GM18511 (cell line): ENCODE results near the gene WDR19.
"Not testable (repeated sequence)": the region's sequence is repeated elsewhere in the genome, so short reads cannot be mapped to it uniquely, and the experiment has no call there.

Experiments used
- ATAC-seq: cut with Tn5 transposase; IDR thresholded peaks from one replicate; pipeline ENCODE4 v1.9.1; 2021; ENCODE audit warnings: mild to moderate bottlenecking, moderate library complexity; ENCODE audit not compliant: unreplicated experiment

Gene WDR19

DNA sequence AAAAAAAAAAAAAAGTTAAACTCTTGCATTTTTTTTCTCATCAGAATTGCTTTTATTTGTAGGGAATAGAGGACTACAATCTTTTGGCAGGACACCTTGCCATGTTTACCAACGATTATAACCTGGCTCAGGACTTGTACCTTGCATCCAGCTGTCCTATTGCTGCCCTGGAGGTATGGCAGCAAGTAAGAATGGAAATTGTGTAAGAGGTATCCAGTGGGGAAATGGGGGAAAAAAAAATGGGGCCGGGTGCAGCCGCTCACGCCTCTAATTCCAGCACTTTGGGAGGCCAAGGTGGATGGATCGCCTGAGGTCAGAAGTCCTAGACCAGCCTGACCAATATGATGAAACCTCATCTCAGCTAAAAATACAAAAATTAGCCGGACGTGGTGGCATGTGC is 49.8 kb downstream of the WDR19 start:
- no peak for ATAC-seq

DNA sequence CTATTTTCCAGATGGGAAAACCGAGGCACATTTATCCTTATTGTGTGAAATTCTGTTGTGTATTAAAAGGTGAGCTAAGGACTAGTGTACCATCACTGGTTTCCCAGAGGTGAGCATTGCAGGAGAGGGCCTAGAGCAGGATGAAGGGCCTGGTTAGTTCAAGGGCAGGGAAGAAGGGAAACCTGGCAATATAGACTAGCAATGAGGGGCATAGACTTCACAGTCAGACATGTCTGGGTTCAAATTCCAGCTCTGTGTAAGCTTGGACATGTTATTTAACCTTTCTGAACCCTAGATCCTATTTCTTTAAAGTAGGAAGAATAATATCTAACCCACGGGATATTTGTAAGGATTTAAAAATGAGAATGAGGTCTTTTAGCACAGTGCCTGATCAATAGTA is 50.8 kb downstream of the WDR19 start:
- ATAC-seq: no peak

GRCh38 chr4:39233783-39234182 is 51.5 kb downstream of the WDR19 start:
- no peak for ATAC-seq

DNA sequence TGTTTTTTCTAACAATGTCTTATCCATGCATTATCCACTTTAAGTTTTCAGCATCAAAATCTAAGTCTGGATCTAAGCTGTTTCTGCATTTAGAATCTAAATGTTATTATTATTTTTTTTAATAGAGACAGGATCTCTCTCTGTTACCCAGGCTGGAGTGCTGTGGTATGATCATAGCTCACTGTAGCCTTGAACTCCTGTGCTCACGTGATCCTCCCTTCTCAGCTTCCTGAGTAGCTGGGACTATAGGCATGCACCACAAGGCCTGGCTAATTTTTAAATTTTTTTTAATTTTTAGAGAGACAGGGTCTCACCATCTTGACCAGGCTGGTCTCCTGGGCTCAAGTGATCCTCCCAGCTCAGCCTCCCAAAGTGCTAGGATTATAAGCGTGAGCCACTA is 52.7 kb downstream of the WDR19 start:
- no peak for ATAC-seq

GRCh38 chr4:39235696-39236095 is 53.4 kb downstream of the WDR19 start:
- no peak for ATAC-seq

DNA sequence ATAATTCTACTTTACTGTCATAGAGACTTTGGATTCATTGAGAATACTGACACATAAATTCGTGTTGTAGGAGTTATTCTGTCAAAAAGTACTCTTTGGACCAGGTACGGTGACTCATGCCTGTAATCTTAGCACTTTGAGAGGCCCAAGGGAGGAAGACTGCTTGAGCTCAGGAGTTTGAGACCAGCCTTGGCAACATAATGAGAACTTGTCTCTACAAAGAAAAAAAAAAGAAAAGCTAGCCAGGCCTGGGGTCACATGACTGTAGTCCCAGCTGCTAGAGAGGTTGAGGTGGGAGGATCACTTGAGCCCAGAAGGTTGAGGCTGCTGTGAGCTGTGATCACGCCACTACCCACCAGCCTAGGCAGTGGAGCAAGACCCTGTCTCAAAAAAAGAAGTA is 54.9 kb downstream of the WDR19 start:
- ATAC-seq: no peak

- ATAC-seq: no peak
Observed at GRCh38 chr4:39243462-39243861, 61.1 kb downstream of the WDR19 start.

DNA sequence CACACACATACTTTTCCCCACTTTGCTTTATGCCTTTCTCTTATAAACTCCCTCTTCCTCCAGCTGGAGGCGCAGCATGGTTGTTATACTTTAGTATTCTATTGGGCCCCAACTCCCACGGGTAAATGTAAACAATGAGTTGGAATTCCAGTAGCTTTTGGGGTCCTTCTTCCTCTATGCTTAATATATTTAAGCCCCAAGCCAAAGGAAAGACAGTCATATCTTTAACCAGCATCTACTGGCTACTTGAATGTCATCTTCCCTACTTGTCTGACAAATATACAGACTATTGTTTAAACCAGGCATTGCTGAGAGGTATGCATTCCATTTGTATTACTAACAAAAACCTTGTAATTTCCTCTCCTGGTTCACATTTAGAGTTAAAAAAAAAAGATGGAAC is 72.9 kb downstream of the WDR19 start:
- no peak for ATAC-seq

DNA sequence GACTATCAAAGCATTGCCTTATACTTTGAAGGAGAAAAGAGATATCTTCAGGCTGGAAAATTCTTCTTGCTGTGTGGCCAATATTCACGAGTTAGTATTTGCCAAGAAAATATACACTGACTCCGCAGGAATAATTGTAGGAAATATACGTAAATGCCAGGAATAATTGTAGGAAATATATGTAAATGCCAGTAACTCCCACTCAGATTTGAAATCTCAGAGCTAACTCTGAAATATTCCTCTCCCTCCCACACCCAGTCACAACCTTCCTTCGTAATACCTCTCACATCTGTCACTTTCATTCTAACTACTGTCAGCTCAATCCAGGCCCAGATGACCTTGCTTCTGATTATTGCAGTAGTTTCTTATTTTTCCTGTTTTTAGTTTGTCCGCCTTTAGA is 73.5 kb downstream of the WDR19 start:
- no peak for ATAC-seq

DNA sequence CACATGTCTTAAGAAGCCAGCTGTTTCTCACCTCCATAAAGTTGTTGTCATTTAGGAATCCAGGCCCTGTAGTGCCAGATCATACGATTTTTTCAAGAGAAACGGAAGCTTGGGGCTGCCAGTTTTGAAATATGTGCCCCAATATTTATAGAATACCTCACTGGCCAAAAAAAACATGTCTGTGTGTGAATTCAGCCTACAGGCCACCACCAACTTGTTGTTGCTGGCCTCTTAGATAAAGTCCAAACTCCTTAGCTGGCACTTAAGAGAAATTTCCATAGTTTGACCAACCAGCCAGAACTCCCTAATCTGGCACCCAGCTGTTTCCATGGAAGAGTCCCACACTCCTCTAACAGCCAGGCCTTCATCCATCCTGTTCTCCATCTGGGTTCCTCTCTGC is 74.1 kb downstream of the WDR19 start:
- no peak for ATAC-seq

GRCh38 chr4:39259571-39260330 is 77.4 kb downstream of the WDR19 start:
- ATAC-seq: no peak

GRCh38 chr4:39263895-39264294 is 81.6 kb downstream of the WDR19 start:
- no peak for ATAC-seq

GRCh38 chr4:39274503-39274902 is 92.2 kb downstream of the WDR19 start:
- no peak for ATAC-seq

- ATAC-seq: not testable (repeated sequence)
Observed at GRCh38 chr4:39277661-39278060, 95.3 kb downstream of the WDR19 start.

GRCh38 chr4:39278476-39278875 is 96.1 kb downstream of the WDR19 start:
- no peak for ATAC-seq

- no peak for ATAC-seq
Observed at GRCh38 chr4:39279416-39279815, 97.1 kb downstream of the WDR19 start.

DNA sequence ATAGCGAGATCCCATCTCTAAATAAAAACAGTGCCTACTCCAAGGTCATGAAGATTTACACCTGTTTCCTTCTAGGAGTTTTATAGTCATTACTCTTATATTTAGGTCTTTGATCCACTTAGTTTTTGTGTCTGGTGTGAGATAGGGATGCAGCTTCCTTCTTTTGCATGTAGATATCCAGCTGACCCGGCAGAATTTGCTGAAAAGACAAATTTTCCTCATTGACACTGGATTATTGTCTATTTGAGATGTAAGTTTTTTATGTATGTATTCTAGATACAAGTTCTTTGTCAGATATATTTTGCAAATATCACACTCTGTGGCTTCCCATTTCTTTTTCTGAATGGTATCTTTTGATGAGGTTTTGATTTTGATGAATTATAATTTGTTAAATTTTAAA is 98.4 kb downstream of the WDR19 start:
- no peak for ATAC-seq

GRCh38 chr4:39285111-39285795 is 102.9 kb downstream of the WDR19 start:
- ATAC-seq: no peak

- no peak for ATAC-seq
Observed at GRCh38 chr4:39285853-39286252, 103.5 kb downstream of the WDR19 start.

DNA sequence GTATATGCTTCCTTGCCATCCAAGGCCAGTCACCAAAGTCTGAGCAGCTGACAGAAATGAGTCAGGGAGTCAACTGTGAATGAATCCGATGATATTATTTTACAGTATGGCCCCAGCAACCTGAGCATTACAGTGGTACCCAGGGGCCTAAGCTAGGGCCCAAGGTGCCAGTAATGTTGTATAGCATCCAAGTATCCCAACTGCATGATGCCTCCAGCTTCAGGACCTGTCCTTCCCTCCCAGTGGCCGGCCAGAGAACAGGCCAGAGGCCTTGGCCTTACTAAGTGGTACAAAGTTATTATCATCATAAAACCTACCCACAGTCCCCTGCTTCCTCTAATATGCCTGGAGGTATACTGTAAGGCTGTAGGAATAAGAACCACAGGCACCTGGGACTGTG is 103.9 kb downstream of the WDR19 start:
- no peak for ATAC-seq

- ATAC-seq: no peak
Observed at GRCh38 chr4:39287223-39287622, 104.9 kb downstream of the WDR19 start.

DNA sequence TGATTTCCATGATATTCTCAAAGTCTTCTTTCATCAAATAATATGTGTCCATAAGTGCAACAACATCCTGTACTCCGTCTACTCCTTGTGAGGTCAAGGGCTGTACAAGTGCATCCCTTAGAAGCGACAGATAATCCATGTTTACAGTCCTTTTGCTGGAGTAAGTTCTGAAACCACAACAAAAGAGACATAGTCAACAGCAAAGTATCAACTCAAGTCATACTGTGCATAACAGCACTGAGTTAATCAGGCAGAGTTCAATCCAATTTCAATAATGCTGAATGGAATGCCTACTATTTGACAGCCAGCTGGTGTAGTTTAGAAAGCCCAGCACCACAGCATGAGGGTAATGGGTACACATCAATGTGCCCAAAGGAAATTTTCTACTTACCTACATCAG is 109.4 kb downstream of the WDR19 start:
- no peak for ATAC-seq

DNA sequence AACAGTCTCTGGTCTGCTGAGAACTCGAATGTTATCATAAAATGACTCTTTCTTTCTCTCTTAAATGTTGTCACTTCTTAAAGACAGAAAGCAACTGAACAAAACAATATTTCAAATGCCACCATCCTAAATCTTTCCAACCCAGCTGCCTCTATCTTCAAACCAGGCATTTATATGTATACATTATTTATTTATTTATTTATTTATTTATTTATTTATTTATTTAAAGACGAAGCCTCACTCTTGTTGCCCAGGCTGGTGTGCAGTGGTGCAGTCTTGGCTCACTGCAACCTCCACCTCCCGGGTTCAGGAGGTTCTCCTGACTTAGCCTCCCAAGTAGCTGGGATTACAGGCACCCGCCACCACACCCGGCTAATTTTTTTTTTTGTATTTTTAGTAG is 110.1 kb downstream of the WDR19 start:
- ATAC-seq: not testable (repeated sequence)
